Measurements from ENCODE around the gene PRSS1. TPM values are rescaled to one million over a fixed set of nuclear protein-coding genes. Genes with fewer than 3 reads are reported as not detected.
"Not testable (repeated sequence)": the region's sequence is repeated elsewhere in the genome, so short reads cannot be mapped to it uniquely, and the experiment has no call there.

The PRSS1 gene
- polyA plus RNA-seq (ENCODE audit: insufficient read length) = not detected

- DNase-seq (ENCODE audit: low read depth) = no peak
Observed at GRCh38 chr7:142749218-142749993, at the start of gene PRSS1. TSS of gene PRSS1 (plus strand) at chr7:142749472. CDS start at chr7:142749485, 13 bp downstream.

GRCh38 chr7:142700935-142701334 lies 48.3 kb upstream of the PRSS1 start:
- not testable (repeated sequence) for DNase-seq (ENCODE audit: low read depth)

DNA sequence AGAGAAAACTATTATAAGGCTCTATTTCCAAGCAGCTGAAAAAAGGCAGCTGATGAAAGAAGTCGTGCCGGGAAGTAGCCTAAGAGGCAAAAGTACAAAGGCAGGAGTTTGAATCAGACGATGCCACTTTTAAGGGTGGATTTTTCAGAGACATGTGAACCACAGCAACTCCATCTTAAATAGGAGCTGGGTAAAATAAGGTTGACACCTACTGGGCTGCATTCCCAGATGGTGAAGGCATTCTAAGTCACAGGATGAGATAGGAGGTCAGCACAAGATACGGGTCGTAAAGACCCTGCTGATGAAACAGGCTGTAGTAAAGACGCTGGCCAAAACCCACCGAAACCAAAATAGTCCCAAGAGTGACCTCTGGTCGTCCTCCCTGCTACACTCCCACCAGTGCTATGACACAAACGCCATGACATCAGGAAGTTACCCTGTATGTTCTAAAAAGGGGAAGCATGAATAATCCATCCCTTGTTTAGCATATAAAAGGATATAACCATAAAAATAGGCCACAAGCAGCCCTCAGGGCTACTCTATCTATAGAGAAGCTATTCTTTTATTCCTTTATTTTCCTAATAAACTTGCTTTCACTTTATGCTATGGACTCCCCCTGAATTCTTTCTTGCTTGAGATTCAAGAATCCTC lies 45.5 kb upstream of the PRSS1 start:
- DNase-seq (ENCODE audit: low read depth) = no peak

DNA sequence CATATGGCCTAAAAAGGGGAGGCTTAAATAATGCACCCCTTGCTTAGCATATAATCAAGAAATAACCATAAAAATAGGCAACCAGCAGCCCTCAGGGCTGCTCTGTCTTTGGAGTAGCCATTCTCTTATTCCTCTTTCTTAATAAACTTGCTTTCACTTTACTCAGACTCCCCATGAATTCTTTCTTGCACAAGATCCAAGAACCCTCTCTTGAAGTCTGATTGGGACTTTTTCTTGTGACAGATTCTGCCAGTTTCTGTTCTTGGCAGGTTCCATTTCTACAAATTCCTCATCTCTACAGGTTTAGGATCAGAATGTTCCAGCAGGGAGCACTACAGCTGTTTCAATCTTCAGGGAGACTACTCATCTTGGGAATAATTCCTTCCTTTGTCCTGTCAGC lies 40.5 kb upstream of the PRSS1 start:
- not testable (repeated sequence) for DNase-seq (ENCODE audit: low read depth)

DNA sequence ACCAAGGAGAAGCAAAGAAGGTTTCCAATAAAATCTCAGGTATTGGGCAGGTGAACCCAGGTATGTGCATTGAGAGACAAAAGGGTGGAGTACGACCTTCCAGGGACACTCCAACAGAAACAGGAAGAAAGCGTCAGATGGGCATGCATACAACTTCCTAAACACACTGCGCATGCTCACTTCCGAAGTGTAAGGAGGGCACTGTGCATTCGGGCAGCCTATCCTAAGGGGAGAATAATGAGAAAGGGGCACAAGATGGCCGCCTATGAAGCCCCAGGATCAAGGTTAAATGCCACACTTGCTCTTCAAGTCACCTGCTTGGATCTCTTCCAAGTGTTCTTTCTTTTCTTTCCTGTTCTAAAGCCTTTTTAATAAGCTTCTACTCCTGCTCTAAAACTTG lies 39.4 kb upstream of the PRSS1 start:
- no peak for DNase-seq (ENCODE audit: low read depth)

GRCh38 chr7:142711196-142711595 lies 38.1 kb upstream of the PRSS1 start:
- DNase-seq (ENCODE audit: low read depth) = no peak

DNA sequence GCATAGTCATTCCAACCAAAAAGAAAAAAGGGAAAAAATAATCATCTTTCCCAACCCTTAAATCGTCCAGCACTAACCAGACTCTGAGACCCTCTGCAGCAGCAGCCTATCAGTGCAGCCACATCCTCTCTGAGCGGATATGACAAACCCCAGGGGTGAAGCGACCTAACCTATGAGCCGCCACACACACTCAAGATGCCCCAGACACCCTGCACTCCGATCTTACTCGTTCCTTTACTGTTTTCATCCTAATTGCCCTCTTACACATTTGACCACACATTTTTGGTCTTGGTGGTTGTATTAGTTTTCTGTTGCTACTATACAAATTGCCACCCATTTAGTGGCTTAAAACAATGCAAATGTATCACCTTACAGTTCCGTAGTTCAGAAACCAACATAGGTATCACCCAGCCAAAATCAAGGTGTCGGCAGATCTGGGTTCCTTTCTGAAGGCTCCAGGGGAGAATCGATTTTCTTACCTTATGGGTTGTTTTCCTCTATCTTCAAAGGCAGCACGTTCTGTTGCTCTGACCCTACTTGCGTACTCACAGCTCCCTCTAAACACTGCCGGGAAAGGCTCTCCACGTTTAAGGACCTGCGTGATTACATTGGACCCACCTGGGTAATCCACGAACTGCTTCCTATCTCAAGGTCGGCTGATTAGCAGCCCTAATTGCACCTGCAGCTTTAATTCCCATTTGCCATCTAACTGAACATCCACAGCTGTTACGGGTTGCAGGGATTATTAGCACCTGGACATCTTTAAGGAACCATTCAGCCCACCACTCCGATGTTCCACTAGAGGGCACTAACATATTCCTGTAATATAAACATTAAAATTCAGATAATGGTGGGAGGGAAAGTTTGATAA lies 37.3 kb upstream of the PRSS1 start:
- DNase-seq (ENCODE audit: low read depth) = no peak

- DNase-seq (ENCODE audit: low read depth) = no peak
Observed at GRCh38 chr7:142712617-142712957, 36.7 kb upstream of the PRSS1 start.

- no peak for DNase-seq (ENCODE audit: low read depth)
Observed at GRCh38 chr7:142714375-142714774, 34.9 kb upstream of the PRSS1 start.

DNA sequence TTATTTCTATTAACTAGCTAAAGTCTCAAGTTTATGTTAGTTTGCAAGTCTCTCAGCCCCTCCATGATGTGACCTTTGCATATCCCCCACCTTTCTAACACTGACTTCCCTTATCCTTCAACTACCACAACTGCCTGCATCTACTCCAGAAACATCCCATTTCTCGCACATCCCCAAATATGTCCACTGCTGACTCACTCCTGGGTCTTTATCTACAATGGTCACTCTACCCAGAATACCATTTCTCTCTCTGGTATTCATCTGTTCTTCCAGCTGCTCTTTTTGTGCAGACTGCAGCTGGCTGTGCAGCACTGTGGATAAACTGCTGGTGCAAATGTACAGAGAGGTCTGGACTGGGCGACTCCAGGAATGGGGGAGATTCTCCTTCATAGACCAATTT lies 32.7 kb upstream of the PRSS1 start:
- DNase-seq (ENCODE audit: low read depth) = no peak

GRCh38 chr7:142717453-142717852 lies 31.8 kb upstream of the PRSS1 start:
- no peak for DNase-seq (ENCODE audit: low read depth)

DNA sequence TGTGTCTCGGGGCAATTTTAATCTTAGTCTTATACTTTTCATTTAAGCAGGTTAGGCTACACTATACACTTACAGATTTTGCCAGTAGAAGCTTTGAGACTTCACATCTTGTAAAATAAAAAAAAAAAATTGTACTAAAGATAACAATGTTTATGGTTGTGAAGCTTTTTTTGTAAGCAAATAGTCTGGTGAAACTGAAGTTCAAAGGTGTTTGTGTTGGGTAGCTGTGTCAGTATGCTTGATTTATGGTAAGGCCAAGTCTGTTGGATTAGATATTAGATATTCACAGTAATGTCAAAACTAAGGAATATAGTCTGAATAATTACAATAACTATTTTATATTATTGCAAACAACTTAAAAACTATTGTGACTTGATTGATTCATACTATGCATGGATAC lies 31.0 kb upstream of the PRSS1 start:
- no peak for DNase-seq (ENCODE audit: low read depth)

DNA sequence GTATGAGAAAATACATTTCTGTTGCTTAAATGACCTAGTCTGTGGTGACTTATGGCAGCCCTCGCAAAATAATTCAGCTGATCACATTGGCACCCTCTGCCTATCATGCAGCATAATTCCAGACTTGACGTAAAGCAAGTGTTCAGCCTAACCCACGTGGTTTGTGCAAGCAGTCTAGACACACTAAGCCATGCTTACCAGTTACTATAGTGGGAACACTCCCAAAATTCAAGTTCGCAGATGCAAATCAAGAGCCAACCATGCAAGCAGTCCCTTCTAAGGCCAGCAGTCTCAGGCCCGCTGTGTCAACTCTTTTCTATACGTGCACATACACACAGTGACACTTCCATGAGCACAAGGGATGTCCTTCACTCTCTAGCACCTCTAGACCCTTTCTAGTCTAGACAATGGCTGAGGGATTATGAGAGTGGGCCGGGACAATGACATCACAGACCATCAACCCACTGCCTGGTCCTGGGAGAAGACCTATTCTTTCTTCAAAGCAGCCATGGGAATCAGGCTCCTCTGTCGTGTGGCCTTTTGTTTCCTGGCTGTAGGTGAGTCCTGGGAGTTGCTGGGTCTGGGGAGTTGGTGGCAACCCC lies 29.0 kb upstream of the PRSS1 start:
- DNase-seq (ENCODE audit: low read depth) = no peak

DNA sequence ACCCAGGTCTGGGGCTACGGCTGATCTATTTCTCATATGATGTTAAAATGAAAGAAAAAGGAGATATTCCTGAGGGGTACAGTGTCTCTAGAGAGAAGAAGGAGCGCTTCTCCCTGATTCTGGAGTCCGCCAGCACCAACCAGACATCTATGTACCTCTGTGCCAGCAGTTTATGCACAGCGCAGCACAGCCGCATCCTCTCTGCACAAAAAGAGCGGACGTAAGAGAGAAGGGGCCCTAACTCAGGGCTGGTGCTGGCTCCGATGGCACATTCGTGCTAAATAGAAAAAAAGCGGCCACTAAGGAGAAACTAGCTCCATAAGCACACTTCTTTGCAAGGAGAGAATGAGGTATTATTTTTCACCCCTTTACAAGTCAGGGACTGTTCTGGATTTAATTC lies 28.3 kb upstream of the PRSS1 start:
- no peak for DNase-seq (ENCODE audit: low read depth)

- no peak for DNase-seq (ENCODE audit: low read depth)
Observed at GRCh38 chr7:142722248-142722794, 27.0 kb upstream of the PRSS1 start.

DNA sequence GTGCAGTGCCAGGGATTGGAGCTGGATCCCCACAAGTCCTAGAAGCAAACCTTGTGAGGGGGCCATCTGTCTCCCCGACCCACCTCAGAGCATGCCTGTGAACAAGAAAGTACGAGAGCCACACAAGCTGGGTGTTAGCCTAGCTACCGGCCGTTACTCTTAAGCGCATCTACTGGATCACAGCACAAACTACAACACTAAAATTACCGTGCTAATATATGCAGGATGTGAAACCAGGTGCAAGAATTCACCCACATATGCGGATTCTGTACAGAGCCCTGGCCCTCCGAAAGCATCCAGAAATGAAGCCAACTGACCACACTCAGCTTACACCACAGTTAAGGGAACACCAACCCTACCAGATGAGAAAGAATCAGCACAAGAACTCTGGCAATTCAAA lies 16.0 kb upstream of the PRSS1 start:
- no peak for DNase-seq (ENCODE audit: low read depth)

DNA sequence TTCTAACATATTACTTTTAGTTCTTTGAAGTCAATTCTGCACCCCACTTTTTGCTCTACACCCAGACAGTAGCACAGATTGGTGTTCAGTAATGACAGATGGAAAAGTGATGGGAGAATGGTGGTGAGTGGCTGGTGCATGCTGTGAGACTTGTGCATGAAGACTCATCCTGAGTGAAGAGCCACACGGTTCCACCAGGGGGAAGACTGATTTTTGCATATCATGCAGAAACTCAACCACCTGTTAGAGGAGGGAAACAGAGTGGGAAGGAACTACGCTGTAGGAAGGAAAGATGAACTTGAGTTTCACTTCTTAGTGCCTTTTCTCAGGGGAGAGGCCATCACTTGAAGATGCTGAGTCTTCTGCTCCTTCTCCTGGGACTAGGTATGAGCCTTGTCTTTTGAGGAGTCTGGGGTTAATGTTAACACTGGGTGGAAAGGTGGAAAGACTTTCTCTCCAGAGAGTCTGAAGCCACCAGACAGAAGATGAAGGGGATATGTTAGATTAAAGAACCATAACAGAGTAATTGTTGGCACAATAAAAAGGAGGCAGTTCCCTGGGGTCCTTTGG lies 9.3 kb upstream of the PRSS1 start:
- no peak for DNase-seq (ENCODE audit: low read depth)

GRCh38 chr7:142740786-142741185 lies 8.5 kb upstream of the PRSS1 start:
- no peak for DNase-seq (ENCODE audit: low read depth)

DNA sequence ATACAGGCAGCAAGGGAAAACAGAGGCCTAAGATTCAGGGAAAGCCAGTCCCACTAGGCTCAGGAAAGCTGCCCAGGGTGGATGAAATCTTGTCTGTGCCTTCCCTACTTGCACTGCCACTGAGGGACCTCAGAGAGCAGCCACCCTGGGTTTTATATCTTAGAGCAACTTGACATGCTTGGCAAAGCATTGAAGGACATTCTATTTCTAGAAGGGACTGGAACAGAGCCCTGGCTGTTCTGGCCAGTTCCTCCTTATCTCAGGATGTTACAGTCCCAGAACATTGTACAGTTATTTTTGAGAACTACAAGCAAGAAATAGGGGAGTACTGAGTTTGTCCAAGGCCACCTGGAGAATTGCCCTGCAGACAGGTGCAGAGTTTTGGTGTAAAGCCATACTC lies 7.3 kb upstream of the PRSS1 start:
- not testable (repeated sequence) for DNase-seq (ENCODE audit: low read depth)

DNA sequence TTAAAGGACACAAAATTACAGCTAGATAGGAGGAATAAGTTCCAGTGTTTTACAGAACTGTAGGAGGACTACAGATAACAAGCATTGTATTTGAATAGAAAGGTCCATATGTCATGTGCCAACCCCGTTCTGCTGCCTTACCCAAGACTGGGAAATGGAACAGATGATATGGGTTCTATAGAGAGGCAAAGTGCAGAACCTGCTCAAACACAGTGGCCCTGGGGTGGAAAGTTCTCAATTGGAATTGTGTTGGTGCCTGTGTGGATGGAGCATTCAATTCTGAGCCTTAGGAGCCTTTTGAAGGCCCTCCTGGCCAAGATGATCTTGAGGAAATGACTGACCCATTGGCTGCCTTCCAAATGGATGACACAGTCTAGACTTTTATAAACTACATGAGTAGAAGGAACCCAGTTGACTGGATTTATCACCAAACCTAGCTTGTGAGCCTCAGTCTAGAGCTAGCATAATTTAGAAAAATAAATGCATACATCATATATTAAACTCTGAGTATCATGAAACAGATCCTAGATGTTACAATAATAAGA lies 4.1 kb upstream of the PRSS1 start:
- no peak for DNase-seq (ENCODE audit: low read depth)

DNA sequence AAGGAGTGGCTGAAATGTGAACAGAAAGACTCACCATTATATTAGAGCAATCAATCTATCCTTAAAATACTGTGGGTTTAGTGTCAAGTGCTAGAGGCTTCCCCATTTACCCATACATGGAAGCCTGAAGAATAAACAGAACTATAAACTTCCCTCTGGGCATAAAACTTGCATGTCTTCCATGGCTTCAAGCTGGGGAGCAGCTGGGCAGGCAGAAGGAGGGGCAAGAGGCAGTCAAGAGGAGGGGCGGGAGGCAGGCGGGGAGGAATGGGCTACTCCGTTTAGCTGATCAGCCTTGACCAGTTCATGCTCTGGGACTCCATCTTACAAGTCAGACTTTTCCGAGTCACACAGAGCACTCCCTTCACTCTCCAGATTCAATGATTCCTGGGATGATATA lies 3.5 kb upstream of the PRSS1 start:
- no peak for DNase-seq (ENCODE audit: low read depth)
